Measurements from ENCODE around the gene DENND1A. TPM values are rescaled to one million over a fixed set of nuclear protein-coding genes. Genes with fewer than 3 reads are reported as not detected.

DENND1A gene
- total and polyA plus RNA-seq, 8 donors: 4.4 to 109 (median 21.4) TPM

- TF ChIP-seq POLR2A (IDR thresholded peaks at IDR 0.05) (no peak), POLR2AphosphoS5 (IDR thresholded peaks at IDR 0.05) (no peak), EP300 (IDR thresholded peaks at IDR 0.05) (no peak), CTCF (IDR thresholded peaks at IDR 0.05) (no peak)
- DNase-seq: no peak
- WGBS, 5 donors: 63 to 74% (median 69%) methylated on average over 8 of the region's 8 CpGs
- intact Hi-C loops (cut with DNase I; ENCODE audit: low total_unique reads): no loop called here
- Histone ChIP-seq H3K36me3 (no peaks in the 10 kb centered on the region), H3K4me1 (no peaks in the 10 kb centered on the region), H3K9me3 (no peaks in the 10 kb centered on the region), H3K4me3 (no peak overlapping the region), H3K27me3 (peaks cover 0 to 62% (median 8%) of the 10 kb centered on the region in 3 donors), H3K27ac (no peak overlapping the region)
Observed at GRCh38 chr9:123965801-123966686, 36.1 kb upstream of the DENND1A start.

GRCh38 chr9:123964761-123965160 lies 34.8 kb upstream of the DENND1A start:
- H3K9me3 ChIP-seq: peaks cover 0 to 3% (median 0%) of the 10 kb centered on the region in 4 donors
- 49 to 70% (median 63%) methylated on average over 12 of the region's 12 CpGs for WGBS, 5 donors
- no peak for DNase-seq
- no peak for TF ChIP-seq EP300 (IDR thresholded peaks at IDR 0.05)
- TF ChIP-seq CTCF (IDR thresholded peaks at IDR 0.05): no peak
- TF ChIP-seq POLR2A (IDR thresholded peaks at IDR 0.05): no peak
- no peak for TF ChIP-seq POLR2AphosphoS5 (IDR thresholded peaks at IDR 0.05)
- no peaks in the 10 kb centered on the region for H3K4me1 ChIP-seq
- peaks cover 0 to 62% (median 0%) of the 10 kb centered on the region in 3 donors for H3K27me3 ChIP-seq
- H3K27ac ChIP-seq: no peak overlapping the region
- H3K4me3 ChIP-seq: no peak overlapping the region
- no peaks in the 10 kb centered on the region for H3K36me3 ChIP-seq
- intact Hi-C loops (cut with DNase I; ENCODE audit: low total_unique reads): no loop called here

GRCh38 chr9:123960965-123961364 lies 31.0 kb upstream of the DENND1A start:
- peaks cover 0 to 10% (median 0%) of the 10 kb centered on the region in 4 donors for H3K9me3 ChIP-seq
- intact Hi-C loops (cut with DNase I; ENCODE audit: low total_unique reads): no loop called here
- H3K4me1 ChIP-seq: no peaks in the 10 kb centered on the region
- no peak overlapping the region for H3K27ac ChIP-seq
- 42 to 53% (median 45%) methylated on average over 5 to 6 of the region's 6 CpGs for WGBS, 5 donors
- no peak for TF ChIP-seq POLR2AphosphoS5 (IDR thresholded peaks at IDR 0.05)
- H3K4me3 ChIP-seq: no peak overlapping the region
- no peak for DNase-seq
- H3K36me3 ChIP-seq: no peaks in the 10 kb centered on the region
- H3K27me3 ChIP-seq: peaks cover 0 to 54% (median 0%) of the 10 kb centered on the region in 3 donors

- Histone ChIP-seq H3K27ac (no peak overlapping the region), H3K4me3 (no peak overlapping the region), H3K9me3 (peaks cover 0 to 10% (median 0%) of the 10 kb centered on the region in 4 donors), H3K36me3 (no peaks in the 10 kb centered on the region), H3K4me1 (no peaks in the 10 kb centered on the region), H3K27me3 (peaks cover 0 to 52% (median 0%) of the 10 kb centered on the region in 3 donors)
- no peak for DNase-seq
- TF ChIP-seq CTCF (IDR thresholded peaks at IDR 0.05) (no peak), EP300 (IDR thresholded peaks at IDR 0.05) (no peak), POLR2AphosphoS5 (IDR thresholded peaks at IDR 0.05) (no peak), POLR2A (IDR thresholded peaks at IDR 0.05) (no peak)
- intact Hi-C loops (cut with DNase I; ENCODE audit: low total_unique reads): no loop called here
- WGBS, 5 donors: 84 to 91% (median 88%) methylated on average over 5 of the region's 5 CpGs
Observed at GRCh38 chr9:123960366-123960765, 30.4 kb upstream of the DENND1A start.

GRCh38 chr9:123959787-123960186 lies 29.9 kb upstream of the DENND1A start:
- no peak for TF ChIP-seq EP300 (IDR thresholded peaks at IDR 0.05)
- Histone ChIP-seq H3K9me3 (peaks cover 0 to 10% (median 0%) of the 10 kb centered on the region in 4 donors), H3K27me3 (peaks cover 0 to 48% (median 0%) of the 10 kb centered on the region in 3 donors), H3K36me3 (no peaks in the 10 kb centered on the region), H3K4me1 (no peaks in the 10 kb centered on the region), H3K27ac (no peak overlapping the region), H3K4me3 (no peak overlapping the region)
- WGBS, 5 donors: 79 to 88% (median 84%) methylated on average over 4 of the region's 4 CpGs
- no peak for DNase-seq
- intact Hi-C loops (cut with DNase I; ENCODE audit: low total_unique reads): no loop called here
